Progenitor cell of endocrine pancreas (in vitro differentiated cells): ENCODE measurements around the gene ADAM20. TPM values are rescaled to one million over a fixed set of nuclear protein-coding genes. Genes with fewer than 3 reads are reported as not detected.
"Not testable (repeated sequence)": the region's sequence is repeated elsewhere in the genome, so short reads cannot be mapped to it uniquely, and the experiment has no call there.

Source experiments
- DNase-seq: peaks from one replicate; pipeline ENCODE4 v3.0.0; 2021; ENCODE audit warnings: low spot score; ENCODE audit not compliant: unreplicated experiment
- H3K27ac Mint-ChIP-seq: 2 replicates; pipeline ENCODE4 v1.8.0; 2021; ENCODE audit warnings: mild to moderate bottlenecking, moderate library complexity, mixed read lengths
- H3K27me3 Mint-ChIP-seq: 2 replicates; pipeline ENCODE4 v1.8.0; 2021; ENCODE audit warnings: mixed read lengths
- H3K36me3 Mint-ChIP-seq: 2 replicates; pipeline ENCODE4 v1.8.0; 2022; ENCODE audit warnings: mixed read lengths; ENCODE audit not compliant: insufficient read depth
- H3K4me1 Mint-ChIP-seq: 2 replicates; pipeline ENCODE4 v1.8.0; 2021; ENCODE audit warnings: low read depth, mixed read lengths
- H3K4me3 Mint-ChIP-seq: 2 replicates; pipeline ENCODE4 v1.8.0; 2021; ENCODE audit warnings: low read depth, mild to moderate bottlenecking, moderate library complexity, mixed read lengths
- H3K9me3 Mint-ChIP-seq: 2 replicates; pipeline ENCODE4 v1.8.0; 2021; ENCODE audit warnings: low read depth, mixed read lengths
- CTCF ChIP-seq: fragments of 200-600 bp; sonication (generic); IDR thresholded peaks from one replicate; pipeline ENCODE4 v1.5.0; 2021; ENCODE audit warnings: antibody characterized with exemption, mild to moderate bottlenecking; ENCODE audit not compliant: unreplicated experiment
- total RNA-seq: library from RNA; stranded (reverse); gene quantifications from 2 replicates; pipeline ENCODE4 v1.2.1, GENCODE V29; 2021

ADAM20 gene
- total RNA-seq, 1 donor from 2014 or later, result 1.0 TPM

GRCh38 chr14:70514168-70515069, 20.4 kb downstream of the ADAM20 start:
- no peaks in the 10 kb centered on the region for H3K27me3 Mint-ChIP-seq
- H3K27ac Mint-ChIP-seq, result no peak overlapping the region
- H3K4me3 Mint-ChIP-seq, result no peak overlapping the region

GRCh38 chr14:70498191-70498590, 36.6 kb downstream of the ADAM20 start:
- H3K36me3 Mint-ChIP-seq, result peaks cover 14% of the 10 kb centered on the region
- no peaks in the 10 kb centered on the region for H3K4me1 Mint-ChIP-seq
- H3K27ac Mint-ChIP-seq, result no peak overlapping the region
- TF ChIP-seq CTCF, result no peak
- H3K27me3 Mint-ChIP-seq, result no peaks in the 10 kb centered on the region
- H3K4me3 Mint-ChIP-seq, result no peak overlapping the region
- peaks cover 40% of the 10 kb centered on the region for H3K9me3 Mint-ChIP-seq
- DNase-seq, result no peak

More at GRCh38 chr14:70514168-70515069, 20.4 kb downstream of the ADAM20 start:
- no peak for TF ChIP-seq CTCF
- Mint-ChIP-seq H3K9me3 (peaks cover 7% of the 10 kb centered on the region), H3K4me1 (no peaks in the 10 kb centered on the region), H3K36me3 (peaks cover 4% of the 10 kb centered on the region)
- no peak for DNase-seq

DNA sequence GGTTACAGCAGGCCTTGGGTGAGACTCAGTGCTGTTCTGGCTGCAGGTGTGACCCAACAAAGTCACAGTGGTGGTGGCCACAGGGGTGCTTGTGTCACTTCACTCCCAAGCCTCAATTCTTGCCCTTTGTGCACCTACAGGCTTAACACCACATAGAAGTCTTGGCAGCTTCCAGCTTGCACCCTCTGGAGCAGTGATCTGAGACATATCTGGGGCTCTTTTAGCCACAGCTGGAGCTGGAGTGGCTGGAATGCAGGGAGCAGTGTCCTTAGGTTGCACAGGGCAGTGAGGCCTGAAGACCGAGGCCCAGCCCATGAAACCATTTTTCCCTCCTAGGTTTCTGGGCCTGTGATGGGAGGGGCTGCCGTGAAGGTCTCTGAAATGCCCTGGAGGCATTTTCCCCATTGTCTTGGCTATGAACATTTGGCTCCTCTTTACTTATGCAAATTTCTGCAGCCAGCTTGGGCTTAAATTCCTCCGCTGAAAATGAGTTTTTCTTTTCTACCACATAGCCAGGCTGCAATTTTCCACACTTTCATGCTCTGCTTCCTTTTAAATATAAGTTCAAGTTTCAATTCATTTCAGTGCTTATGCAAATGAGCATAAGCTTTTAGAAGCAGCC, 45.1 kb downstream of the ADAM20 start:
- TF ChIP-seq CTCF, result no peak

GRCh38 chr14:70477356-70478105, 57.3 kb downstream of the ADAM20 start:
- H3K36me3 Mint-ChIP-seq, result peaks cover 15% of the 10 kb centered on the region
- not testable (repeated sequence) for H3K27me3 Mint-ChIP-seq, H3K4me1 Mint-ChIP-seq, H3K4me3 Mint-ChIP-seq, DNase-seq, H3K27ac Mint-ChIP-seq
- H3K9me3 Mint-ChIP-seq, result peaks cover 11% of the 10 kb centered on the region

More for the DNA sequence above, 45.1 kb downstream of the ADAM20 start:
- H3K27me3 Mint-ChIP-seq, result no peaks in the 10 kb centered on the region
- H3K4me3 Mint-ChIP-seq, result no peak overlapping the region
- no peak for DNase-seq
- no peak overlapping the region for H3K27ac Mint-ChIP-seq
- peaks cover 40% of the 10 kb centered on the region for H3K9me3 Mint-ChIP-seq
- H3K36me3 Mint-ChIP-seq, result peaks cover 30% of the 10 kb centered on the region
- H3K4me1 Mint-ChIP-seq, result no peaks in the 10 kb centered on the region

DNA sequence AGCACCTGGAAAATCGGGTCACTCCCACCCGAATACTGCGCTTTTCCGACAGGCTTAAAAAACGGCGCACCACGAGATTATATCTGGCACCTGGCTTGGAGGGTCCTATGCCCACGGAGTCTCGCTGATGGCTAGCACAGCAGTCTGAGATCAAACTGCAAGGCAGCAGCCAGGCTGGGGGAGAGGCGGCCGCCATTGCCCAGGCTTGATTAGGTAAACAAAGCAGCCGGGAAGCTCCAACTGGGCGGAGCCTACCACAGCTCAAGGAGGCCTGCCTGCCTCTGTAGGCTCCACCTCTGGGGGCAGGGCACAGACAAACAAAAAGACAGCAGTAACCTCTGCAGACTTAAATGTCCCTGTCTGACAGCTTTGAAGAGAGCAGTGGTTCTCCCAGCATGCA, 59.3 kb downstream of the ADAM20 start:
- not testable (repeated sequence) for H3K27me3 Mint-ChIP-seq, H3K27ac Mint-ChIP-seq, H3K4me1 Mint-ChIP-seq, H3K4me3 Mint-ChIP-seq, DNase-seq
- peaks cover 11% of the 10 kb centered on the region for H3K9me3 Mint-ChIP-seq
- peaks cover 14% of the 10 kb centered on the region for H3K36me3 Mint-ChIP-seq

DNA sequence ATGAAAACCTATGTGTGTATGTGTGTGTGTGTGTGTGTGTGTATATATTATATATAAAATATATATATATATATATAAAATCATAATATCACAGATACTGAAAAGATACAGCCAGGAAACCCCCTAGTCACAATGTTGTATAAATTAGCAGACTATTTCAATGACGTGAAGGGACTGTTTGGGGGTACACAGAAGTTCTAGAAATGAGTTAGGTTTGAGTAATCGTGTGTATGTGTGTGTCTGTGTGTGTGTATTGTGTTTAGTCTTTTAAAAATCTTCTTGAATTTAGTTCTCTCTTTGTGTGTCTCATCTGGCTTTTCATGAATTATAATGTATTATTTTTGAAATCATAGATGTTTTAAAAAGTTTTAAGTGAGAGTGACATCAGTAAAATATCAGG, 61.0 kb downstream of the ADAM20 start:
- Mint-ChIP-seq H3K9me3 (peaks cover 7% of the 10 kb centered on the region), H3K27ac (no peak overlapping the region), H3K4me3 (no peak overlapping the region), H3K4me1 (no peaks in the 10 kb centered on the region), H3K36me3 (peaks cover 11% of the 10 kb centered on the region), H3K27me3 (no peaks in the 10 kb centered on the region)
- no peak for DNase-seq
- no peak for TF ChIP-seq CTCF
